Measurements from ENCODE around the gene ITPR1.

Gene ITPR1

GRCh38 chr3:4729061-4729973 is 236.2 kb downstream of the ITPR1 start:
- DNase-seq = no peak

- no peak for DNase-seq
Observed at GRCh38 chr3:4730719-4731118, 237.6 kb downstream of the ITPR1 start.

- no peak for DNase-seq
Observed at GRCh38 chr3:4731543-4732111, 238.5 kb downstream of the ITPR1 start.

- no peak for DNase-seq
Observed at GRCh38 chr3:4732925-4733324, 239.8 kb downstream of the ITPR1 start.

DNA sequence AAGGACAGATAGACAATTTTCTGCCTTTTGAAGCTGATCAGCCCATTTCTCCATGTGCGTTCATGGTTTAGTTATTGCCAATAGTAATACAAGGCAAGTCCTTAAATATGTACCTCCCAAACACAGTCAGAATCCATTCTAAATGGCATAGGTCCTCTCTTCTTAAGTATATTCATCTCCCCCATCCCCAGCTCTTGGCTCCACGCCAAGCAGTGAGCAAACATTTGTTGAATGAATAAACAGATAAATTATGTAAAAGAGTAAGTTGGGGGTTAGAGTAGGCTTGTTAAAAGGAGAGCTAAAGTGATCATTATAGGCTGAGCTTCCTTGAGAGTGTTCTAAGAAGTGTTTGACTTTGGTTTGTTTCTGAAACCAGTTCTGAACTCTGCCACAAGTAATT is 241.3 kb downstream of the ITPR1 start:
- DNase-seq = no peak

GRCh38 chr3:4735243-4735642 is 242.1 kb downstream of the ITPR1 start:
- no peak for DNase-seq

DNA sequence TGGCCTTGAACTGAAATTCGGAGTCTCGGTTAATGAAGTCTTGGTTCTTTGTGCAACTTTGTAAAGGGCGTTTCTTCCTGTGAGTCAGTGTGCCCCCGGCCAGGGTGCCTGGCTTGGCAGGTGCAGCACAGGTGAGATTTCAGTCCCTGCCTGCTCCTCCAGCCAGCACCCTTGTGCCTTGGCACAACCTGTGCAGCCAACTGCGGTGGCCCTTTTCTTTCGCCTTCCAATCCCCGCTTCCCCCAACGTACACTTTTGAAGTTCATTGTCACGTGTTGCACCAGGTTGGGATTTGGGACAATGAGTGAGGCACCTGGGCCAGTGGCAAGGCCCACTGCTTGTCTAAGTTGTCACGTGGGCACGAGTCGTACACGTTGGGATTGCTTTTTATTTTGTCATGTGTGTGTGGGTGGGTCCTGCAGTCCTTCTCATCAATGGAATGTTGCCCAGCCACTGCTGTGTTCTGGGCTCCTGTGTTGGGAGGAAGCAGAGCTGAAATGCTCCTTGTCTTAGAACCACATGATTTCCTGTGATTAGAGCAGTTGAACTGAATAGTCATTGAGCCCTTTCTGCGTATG is 243.2 kb downstream of the ITPR1 start:
- no peak for DNase-seq

- no peak for DNase-seq
Observed at GRCh38 chr3:4738737-4739274, 245.7 kb downstream of the ITPR1 start.

DNA sequence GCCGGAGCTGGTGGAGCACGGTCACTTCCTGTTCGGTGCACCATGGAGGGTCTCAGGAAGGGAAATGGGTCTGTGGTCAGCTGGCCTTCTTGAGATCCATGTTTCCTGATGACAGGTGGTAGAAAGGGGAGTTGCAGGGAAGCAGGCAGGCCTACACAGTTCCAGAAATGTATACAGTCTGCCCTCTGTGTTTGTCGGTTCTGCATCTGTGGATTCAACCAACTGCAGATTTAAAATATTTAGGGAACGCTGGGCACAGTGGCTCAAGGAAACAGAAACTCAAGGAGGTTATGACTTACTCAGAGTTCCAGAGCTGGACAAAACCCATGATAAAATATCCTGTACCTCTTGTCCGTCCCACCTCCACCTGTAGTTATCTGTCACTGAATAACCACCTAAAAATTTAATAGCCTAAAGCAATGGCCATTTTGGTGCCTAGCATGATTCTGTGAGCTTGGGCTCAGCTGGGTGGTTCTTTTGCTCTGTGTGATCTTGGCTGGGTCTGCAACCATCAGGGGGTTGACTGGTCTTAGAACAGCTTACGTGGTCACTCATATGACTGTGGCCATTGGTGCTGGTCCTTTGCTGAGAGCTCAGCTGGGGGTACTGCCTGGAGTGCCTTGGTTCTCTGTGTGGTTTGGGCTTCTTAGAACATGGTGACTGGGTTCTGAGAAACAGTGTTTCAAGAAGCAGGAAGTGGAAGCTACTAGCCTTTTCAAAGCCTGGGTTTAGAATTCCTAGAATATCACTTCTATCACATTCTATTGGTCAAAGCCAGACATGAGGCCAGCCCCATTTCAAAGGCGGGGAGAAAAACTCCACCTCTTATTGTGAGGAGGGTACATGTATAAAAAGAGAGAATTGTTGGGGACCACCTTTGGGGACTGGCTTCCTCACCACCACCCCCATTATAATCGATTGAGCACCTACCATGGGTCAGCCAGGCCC is 246.4 kb downstream of the ITPR1 start:
- DNase-seq = no peak

DNA sequence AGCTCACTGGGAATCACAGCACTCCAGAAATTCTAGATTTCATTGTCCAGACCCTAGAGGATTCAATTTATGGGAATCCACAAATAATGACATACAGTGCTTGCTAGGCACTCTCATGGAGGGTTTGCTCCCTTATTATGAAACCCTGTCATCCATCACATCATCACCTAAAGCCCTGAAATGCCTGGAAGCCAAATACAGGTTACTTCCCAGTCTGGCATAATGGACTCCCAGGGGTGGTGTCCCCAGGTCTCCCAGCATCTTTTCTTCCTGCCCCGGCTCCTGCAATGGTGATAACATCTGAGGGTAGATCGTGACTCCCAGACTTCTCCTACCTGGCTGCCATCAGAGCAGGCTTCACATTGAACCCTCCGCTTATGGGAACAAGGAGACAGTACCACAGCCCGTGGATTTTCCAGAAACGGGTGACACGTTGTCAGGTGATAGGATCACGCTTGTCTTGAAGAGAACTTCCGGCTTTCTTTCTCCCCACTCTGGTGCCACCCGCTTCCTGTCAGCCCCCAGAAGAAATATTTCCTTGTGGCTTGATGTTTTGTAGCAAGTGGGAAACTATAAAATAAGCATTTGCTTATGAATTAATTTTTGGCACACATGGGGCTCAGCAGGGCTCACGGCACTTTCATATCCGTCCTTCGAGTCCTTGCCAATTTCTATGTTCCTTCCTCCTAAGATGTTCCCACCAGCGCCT is 247.4 kb downstream of the ITPR1 start:
- no peak for DNase-seq

DNA sequence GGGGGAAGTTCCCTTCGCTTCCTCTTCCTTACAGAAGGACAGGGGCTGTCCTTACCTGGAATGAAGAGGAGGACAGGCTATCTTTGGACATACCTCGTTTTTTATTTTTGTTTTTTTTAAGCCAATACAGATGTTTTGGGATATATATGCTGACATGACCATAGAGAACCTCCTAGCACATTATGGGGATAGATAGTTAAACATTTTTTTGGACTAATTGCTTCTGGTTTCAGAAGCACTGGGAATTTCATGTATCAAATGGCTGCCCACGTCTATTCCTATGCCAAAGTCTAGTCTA is 247.9 kb downstream of the ITPR1 start:
- DNase-seq = no peak

DNA sequence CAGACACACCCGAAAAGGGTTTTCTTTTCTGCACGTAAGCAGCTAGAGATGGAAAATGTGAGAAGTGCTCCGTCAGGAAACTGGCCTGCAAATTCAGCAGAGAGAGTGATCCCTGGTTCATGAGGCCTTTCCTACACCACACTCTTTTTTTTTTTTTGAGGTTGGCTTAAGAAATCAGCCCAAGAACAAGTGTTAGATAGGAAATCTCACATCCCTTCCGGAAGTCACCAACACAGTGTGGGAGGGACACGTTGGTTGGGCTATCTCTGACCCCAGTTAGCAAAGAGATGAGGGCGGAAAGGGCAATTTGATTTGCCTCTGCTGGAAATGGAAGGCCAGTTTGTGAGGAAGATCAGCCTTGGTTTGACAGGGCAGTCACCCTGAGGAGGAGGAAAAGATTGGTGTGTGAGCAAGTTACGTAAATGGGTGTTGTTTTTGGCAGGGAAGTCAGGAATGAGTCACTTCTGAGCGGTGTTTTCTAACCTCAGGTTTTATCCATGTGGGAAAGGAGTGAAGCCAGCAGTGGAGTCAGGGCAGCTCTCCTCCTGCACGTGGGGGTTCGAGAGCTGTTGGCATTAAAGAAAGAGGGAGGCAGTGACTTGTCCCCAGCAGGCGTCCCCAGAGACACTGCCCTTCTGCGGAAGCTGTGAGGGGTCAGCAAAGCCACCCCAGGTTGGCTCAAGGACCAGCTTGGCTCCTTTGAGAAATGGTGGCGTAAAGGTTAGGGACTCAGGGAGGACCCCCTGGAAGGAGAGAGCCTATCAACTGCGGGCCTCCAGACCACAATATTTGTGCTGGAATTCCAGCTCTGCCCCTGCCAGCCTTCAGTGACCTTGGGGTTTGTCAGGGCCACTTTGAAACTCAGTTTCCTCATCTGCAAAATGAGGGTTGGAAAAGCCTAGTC is 248.5 kb downstream of the ITPR1 start:
- no peak for DNase-seq

GRCh38 chr3:4742359-4742758 is 249.2 kb downstream of the ITPR1 start:
- DNase-seq = no peak

GRCh38 chr3:4743371-4743770 is 250.2 kb downstream of the ITPR1 start:
- DNase-seq = no peak

GRCh38 chr3:4744405-4745234 is 251.5 kb downstream of the ITPR1 start:
- no peak for DNase-seq

GRCh38 chr3:4745235-4745610 is 252.1 kb downstream of the ITPR1 start:
- no peak for DNase-seq

- no peak for DNase-seq
Observed at GRCh38 chr3:4746241-4746958, 253.3 kb downstream of the ITPR1 start.

DNA sequence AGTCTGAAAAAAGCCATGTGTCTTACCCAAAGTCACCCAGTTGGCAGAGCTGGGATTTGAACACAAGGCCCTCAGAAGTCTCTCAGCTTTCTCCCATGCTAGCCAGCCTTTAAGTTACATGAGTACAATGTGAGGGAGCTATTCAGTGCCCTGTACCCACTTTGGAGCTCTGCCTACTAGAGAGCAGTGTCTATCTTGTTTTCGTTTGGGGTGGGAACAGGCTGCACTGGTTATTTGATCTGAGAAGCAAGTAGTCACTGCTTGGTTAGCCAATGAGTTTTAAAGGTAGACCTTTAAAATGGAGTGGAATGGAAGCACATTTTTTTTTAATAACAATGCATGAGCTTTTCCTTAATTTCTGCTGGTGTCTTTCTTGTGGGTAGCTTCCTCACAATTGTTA is 255.0 kb downstream of the ITPR1 start:
- no peak for DNase-seq

DNA sequence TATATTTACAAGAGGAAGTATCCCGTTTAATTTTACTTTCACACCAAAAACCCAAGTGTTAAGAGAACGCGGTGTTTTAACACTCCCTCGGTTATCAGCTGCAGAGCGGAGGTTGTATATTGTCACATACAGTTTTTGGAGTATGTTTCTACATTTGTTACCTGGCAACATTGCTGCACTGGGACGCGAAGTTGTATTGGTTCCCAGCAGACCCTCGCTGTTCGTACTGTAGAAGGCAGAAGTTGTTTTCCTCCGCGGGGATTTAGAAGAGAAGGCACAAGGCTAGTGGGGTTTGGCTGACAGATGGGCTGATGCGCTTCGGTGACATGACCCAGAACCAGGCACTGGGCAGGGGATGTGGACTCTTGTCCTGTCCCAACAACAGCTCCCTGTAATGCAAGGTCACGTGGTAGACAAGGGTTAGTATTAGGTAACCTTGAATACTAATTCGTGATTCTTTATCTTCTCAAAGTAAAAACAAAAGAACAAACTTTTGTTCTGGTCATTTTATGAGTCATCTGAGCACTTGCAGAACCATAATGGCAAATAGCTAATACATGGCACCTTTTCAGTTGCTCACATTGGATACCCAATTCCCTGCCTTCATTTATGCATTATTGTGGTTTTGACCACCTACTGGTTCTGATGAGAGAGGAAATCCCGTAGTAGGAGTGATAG is 255.7 kb downstream of the ITPR1 start:
- DNase-seq = no peak
